GM21717 (cell line): ENCODE results near the gene FOXL3.
"Not testable (repeated sequence)": the region's sequence is repeated elsewhere in the genome, so short reads cannot be mapped to it uniquely, and the experiment has no call there.

Source experiments
- ATAC-seq: cut with Tn5 transposase; IDR thresholded peaks from one replicate; pipeline ENCODE4 v1.9.1; 2021; ENCODE audit warnings: mild to moderate bottlenecking, moderate library complexity; ENCODE audit not compliant: unreplicated experiment

FOXL3 gene

DNA sequence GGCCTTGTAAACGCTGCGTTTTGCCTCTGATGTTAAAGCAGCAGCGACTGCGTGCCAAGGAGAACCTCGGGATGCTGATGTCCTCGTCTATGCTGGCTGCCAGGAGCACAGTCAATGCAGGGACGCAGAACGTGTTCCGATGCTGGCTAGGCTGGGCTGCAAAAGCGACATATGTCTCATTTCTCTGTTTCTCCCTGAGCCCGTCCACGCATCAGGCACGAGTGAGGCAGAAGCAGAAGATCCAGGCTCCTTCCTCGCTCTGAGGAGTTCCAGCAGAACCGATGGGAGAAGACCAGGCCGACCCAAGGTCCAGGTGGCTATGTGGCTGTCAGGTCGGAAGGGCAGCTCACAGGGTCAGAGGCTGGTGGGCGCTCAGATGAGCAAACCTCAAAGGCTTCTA is 3.7 kb upstream of the FOXL3 start:
- no peak for ATAC-seq

DNA sequence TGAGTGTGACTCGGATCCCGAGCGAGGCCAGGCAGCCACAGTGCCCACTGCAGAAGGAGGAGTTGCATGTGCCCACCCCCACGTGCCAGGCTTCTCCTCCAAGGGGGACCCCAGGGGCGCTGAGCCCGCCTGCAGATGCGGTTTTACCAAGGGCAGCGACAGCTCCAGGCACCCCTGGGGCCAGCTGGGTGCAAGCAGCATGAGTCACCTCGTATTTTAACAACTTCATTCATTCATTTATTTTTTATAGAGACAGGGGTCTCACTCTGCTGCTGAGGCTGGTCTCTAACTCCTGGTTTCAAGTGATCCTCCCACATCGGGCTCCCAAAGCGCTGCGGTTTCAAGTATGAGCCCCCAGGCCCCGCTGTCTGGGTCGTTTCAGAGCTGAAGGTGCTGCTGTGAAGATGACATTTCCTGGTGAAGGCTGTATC is 1.3 kb upstream of the FOXL3 start:
- ATAC-seq: no peak

DNA sequence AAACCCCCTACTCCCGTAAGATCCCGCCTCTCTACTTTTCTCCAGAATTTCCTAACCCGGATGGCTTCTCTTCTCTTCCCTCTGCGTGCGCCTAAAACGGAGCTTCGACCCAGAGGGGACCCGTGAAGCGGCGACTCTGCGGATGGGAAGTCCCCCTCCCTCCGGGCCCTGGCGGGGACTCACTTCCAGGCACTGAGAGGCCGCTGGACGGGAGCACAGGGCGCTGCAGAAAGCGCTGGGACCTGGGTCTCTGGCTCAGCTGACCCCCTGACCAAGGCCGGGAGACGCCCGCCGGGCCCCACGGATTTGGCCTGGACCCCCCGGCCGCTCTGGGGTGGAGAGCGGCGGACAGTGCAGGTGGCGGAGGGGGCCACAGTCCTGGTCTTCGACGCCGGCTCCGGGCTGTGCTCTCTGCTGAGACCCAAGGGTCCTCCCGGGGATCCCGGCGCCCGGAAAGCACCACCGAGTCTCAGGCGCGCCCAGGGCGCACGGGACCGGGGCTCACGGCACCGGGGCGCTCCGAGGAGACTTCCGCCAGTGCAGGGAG is 688 bp upstream of the FOXL3 start:
- no peak for ATAC-seq

DNA sequence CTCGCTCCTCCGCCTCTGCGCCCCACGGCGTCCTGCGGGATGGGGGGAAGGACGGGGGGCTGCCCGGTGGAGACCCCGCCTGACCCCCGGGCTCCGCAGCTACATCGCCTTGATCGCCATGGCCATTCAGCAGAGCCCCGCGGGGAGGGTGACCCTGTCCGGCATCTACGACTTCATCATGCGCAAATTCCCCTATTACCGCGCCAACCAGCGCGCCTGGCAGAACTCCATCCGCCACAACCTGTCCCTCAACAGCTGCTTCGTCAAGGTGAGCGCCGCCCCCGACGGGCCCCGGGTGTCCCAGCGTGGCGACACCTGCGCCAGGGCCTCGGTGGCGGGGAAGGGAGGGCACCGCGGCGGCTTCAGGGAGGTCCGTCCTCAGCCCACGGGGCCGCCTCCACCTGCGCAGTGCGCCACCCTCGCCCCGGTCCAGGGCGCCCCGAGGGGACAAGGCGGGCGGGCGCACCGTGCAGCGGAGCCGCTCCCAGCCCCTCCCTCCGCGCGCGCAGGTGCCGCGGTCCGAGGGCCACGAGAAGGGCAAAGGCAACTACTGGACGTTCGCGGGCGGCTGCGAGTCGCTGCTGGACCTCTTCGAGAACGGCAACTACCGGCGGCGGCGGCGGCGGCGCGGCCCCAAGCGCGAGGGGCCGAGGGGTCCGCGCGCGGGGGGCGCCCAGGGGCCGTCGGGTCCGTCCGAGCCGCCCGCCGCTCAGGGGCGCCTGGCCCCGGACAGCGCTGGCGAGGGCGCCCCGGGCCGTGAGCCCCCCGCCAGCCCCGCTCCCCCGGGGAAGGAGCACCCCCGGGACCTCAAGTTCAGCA is 793 bp downstream of the FOXL3 start:
- ATAC-seq: no peak

DNA sequence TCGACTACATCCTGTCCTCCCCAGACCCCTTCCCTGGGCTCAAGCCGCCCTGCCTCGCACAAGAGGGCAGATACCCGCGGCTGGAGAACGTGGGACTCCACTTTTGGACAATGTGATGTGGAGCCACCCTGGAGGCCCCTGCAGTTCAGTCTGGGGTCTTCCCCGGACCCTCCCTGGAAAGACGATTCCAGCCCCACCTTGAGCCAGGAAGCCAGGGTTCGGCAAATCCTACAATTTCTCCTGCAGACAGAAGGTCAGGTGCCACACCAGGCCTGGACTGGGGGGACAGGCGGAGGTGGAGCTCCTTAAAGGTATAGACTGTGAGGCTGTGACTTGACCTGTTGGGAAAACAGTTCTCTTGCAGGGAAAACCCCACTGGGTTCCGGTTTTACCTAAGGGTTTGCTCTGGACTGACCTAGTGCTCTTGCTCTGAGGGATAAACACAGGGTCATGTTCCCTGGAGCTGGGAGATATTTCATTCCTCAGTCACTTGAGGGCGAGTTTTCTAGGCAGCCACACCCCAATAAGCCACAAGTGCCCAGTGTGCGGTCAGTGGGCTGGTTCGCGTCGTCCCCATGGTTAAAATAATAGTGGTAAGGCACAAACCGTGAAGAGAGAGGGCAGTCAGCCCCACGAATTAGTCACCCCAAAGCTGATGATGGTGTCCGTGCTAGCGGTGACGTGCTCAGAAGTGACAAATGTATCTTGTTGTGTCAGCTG is 1.6 kb downstream of the FOXL3 start:
- ATAC-seq: no peak

DNA sequence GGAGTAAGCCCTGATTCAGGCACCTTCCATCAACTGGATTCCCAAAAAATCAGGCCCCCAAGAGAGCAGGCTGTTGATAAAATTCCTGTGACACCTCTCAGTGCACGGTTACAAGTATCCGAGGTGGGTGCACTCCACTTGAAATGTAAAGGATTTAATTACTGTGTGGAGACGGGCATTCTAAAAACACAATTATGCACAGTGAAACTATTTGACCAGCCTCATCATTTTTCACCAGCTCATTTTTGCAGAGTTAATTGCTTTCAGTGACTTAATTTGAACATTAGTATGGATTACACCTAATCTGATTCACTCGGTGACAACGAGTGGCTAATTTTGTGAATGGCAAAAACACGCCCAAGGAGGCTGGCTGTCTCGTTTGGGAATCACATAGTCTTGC is 2.3 kb downstream of the FOXL3 start:
- no peak for ATAC-seq

DNA sequence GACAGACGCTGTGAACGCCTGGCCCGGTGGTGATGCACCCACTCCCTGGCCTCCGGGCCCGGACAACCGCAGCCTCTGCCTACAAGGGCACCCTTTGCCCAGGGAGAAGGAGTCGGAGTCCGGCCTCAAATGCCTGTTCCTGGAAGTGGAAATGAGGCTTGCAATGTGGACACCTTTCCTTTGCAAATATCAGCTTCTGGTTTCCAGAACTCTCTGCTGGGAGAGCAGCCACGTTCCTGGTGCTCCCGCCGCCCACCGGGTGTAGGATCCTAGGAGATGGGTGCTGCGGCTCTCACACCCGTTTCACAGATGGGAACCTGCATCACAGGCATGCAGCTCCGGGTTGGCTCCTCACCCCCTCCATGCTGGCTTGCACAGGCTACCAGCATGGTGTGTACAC is 2.9 kb downstream of the FOXL3 start:
- no peak for ATAC-seq

DNA sequence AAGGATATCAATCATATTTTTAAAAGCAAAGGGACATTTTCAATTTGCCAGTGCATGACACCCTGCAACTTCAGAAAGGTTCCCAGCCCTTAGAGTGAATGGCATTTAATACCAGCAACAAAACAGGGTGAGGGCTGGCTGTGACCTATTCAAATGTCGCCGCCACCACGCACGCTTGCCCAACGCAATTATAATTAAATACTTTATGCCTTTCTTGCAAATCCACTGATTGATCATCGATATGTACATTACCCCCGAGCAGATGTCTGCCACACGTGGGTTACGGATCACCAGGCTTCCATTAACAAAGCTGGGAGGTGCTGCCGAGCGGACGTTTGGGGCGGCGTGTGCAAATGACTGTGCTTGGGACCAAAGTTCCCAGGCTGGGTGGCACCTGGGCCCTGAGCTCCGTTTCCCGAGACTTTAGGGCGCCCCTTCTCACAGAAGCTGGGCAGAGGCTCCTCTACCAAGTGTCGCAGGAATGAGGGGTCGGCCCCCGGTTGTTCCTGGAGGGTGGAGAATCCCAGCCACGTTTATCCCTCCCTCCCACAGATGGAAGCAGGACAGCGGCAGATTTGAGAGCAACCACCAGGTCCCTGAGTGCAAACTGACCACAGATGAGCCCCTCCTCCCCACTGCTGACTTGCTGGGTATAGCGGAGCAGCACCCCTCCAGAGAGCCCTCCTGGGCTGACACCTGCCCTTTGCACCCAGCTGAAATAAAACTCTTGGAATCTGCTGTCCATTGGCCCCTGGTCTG is 3.9 kb downstream of the FOXL3 start:
- no peak for ATAC-seq

DNA sequence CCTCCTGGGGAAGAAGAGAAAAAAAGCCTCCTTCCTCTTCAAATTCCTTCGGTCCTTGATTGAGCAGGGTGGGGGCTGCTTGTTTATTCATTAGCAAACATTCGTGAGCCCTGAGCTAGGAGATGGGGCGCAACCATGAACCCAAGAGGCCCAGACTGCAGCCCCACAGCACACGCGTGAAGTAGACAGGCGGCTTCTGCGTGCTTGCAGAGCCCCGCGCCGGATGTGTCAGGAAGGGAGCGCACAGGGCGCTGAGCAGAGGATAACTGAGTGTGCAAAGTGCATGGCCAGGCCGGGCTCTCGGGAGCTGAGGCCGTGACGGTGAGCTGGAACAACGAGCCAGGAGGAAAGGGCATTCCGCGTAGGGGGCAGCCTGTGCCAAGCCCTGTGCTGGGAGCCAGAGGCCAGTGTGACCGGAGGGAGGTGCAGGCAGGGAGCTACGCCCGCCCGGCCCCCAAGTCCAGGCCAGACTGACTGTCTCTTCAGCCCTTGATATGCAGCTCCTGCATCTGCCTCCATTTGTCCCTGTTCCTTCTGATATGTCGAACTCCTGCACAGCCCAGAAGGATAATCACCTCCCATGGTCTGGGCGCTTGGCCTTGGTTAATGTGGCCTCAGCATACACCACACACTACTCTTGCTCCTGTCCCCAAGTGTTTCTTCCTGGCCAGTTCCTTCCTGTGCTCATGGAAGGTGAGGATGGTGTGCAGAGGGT is 4.6 kb downstream of the FOXL3 start:
- no peak for ATAC-seq

DNA sequence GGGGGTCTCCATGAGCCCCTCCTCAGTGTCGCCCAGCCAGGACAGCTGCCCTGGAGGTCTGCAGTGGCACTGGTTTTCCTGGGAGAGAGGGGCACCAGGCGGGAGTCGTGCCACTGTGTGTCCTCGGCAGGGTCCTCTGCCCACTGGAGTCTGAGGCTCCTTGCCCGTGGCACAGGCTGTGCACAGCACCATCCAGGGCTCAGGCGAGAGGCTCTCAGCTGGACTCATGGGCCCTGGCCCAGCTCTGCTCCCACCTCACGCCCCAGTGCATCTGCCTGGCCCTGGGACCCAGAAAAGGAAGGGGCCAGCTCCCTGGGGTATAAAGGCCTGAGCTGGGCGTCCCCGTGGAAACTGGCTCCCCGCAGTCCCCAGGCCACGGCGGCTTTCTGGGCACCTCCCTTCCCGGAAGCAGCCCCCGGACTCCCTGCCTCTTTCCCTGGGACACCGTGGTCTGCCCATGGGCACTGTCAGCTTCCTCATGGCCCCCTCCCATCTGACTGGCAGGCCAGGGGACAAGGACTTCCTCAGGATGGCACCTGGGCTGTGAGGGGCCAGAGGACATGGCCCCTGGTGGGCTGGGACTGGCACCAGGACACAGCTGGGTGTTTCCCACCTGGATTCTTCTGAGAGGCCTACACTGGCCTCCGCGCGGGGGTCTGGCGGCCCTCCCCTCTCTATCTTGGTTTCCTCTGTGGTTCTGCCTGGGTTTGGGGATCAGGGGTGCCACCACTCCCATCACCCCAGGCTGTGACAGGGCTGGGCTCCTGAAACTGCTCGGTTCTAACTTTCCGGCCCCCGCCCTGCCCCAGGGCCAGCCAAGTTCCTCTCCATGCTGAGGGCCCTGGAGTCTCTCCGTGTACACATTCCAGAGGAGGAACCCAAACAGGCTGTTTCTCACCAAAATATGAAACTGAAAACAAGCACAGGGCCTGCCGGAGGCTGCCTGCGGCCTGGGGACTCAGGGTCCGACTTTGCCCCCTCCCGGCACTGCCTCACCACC is 5.5 kb downstream of the FOXL3 start:
- no peak for ATAC-seq

DNA sequence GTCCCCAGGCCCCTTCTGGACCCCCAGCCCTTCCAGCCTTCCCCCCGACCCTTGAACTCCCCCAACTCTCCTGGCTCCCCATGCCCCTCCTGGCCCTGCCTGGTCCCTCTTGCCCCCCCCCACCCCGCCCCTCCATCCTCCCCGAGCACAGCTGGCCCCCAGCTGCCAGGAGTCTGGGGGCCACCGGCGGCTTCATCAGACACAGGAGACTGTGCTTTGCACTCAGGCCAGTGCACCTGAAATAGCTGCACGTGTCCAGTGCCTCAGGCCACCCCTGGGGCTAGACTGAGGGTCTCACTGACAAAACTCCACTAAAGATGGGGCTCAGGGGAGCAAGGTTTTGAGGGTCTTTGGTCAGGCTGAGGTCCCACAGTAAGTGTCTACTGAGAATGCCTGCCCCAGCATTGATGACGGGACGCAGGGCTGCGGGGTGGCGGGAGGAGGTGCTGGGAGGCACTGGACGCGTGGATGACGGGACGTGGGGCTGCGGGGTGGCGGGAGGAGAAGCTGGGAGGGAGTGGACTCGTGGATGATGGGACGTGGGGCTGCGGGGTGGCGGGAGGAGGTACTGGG is 6.5 kb downstream of the FOXL3 start:
- ATAC-seq: no peak

DNA sequence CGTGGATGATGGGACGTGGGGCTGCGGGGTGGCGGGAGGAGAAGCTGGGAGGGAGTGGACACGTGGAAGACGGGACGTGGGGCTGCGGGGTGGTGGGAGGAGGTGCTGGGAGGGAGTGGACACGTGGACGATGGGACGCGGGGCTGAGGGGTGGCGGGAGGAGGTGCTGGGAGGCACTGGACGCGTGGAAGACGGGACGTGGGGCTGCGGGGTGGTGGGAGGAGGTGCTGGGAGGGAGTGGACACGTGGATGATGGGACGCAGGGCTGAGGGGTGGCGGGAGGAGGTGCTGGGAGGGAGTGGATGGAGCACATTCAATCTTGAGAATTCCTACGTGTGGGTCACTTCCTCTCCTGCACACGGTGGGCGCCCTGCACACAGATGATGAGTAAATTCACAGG is 7.2 kb downstream of the FOXL3 start:
- not testable (repeated sequence) for ATAC-seq

DNA sequence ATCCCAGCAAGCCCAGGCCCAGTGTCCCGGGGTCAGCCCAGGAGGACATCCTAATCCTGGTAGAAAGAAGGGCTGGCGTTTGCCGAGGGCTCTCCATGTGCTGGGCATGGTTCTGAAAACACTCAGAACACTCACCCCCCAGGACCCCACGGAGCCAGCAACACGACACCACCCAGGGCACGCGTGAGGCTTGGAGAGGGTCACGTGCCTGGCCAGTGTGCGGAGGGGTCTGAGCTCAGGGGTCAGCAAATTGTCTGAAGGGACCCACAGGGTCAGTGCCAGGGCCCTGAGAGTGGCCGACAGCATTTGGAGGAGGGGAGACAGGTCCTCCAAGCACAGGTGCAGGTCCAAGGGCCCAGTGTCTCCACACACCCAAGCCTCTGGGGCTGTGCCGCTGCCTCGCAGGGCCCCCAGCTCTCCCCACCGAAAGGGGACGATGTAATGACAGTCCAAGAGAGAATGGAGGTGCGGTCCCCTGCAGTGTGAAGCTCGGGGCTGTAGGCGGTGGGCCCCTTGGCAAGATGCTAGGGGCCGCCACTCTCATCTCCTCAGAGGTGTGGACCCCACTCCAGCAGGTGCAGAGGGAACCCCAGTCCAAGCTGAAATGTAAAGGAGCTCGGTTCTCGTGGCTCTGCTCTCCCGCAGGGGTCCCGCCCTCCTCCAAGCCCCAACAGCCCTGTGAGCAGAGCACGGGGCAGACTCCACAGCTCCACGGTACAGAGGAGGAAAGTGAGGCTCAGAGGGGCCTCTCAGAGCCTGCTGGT is 7.8 kb downstream of the FOXL3 start:
- ATAC-seq: no peak

DNA sequence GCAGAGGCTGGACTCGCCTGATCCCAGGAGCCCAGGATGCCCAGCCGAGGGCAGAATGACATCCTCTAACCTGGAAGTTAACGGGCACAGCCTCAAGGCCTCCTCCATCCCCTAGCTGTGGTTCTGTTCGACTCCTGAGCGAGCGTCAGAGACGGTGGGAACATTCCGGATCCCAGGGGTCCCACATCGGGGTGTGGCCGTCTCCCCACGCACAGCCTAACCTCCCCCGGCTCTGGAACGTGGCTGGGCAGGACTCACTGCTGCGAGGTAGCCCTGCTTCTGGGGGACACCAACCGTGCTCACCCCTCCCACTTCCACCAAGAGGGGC is 8.4 kb downstream of the FOXL3 start:
- ATAC-seq: no peak

DNA sequence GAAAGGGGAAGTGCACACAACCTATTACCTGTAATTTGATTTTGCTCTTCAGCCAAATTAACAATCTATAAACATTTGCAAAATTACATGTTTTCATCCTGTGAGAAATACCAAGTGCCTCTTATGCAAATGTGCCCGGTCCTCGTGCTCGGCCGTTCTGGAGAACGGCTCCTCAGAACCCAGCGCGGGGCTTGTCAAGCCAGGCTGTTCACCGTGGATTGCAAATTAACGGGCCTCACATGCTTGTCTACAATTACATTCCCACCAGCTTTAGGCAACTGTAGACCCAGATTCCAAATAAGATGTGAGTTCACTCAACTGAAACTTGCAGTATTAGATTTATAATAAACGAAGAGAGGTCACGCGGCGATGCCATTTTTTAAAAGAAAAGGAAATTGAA is 8.8 kb downstream of the FOXL3 start:
- no peak for ATAC-seq

DNA sequence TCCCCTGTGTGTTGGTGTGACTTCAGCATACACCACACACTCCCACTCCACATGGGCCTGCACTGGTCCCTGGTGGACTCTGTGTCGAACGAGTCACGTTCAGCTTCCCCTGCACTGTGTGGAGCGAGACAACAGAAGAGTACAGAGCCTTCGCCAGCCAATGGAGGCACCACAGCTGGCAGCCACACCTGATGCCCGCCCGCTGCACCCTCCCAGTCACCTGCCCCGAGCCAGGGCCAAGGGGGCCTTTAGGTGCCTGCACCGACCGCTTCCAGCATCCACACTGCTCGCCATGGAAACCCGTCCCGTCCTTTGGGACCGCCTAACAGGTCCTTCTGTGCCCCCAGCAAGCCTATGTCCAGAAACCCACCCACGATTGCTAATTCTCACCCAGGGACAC is 9.2 kb downstream of the FOXL3 start:
- ATAC-seq: no peak

DNA sequence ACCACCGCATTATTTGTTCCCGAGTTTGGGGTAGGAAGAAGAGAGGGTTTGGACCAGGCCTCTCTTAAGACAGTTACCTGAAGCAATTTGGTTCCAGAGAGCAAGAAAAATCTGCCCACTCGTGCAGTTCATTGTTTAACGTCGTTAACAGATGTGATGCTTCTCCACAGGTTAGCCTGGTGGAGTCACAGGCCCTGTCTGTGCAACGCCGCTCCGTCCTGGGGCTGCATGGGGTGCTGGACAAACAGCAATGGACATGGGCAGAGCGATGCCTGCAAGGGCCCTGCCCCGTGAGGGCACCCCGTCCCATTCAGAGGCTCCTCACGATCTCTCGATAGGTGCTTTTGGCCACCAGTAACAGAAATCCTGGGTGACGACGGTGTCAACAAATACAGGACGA is 9.7 kb downstream of the FOXL3 start:
- ATAC-seq: no peak

DNA sequence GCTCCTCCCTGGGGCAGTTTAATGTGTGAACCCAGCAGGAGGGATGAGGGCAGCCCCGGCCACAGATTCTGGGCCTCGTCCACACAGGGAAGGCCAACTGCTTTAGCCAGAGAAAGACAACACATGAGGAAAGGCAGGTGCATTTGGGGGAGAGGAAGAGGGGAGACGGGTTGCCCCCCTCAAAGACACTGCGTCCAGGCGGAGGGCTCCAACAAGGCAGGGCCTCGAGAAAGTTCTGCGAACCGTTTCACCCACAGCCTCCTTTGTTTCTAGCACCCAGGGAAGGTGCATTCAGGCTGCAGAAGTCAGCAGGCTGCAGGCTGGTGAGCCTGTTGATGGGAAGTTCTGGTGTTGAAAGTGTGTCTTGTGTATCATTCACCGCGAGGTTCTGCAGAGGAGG is 10.1 kb downstream of the FOXL3 start:
- no peak for ATAC-seq
